GM18909 (cell line): ENCODE results near the gene H2BW2.
"Not testable (repeated sequence)": the region's sequence is repeated elsewhere in the genome, so short reads cannot be mapped to it uniquely, and the experiment has no call there.

Experiments used
- ATAC-seq: cut with Tn5 transposase; IDR thresholded peaks from one replicate; pipeline ENCODE4 v1.9.1; 2021; ENCODE audit warnings: mild to moderate bottlenecking; ENCODE audit not compliant: unreplicated experiment, poor library complexity

The H2BW2 gene

GRCh38 chrX:104039689-104040505 lies at the start of gene H2BW2:
Gene H2BW2 (plus strand): TSS chrX:104039956. CDS start chrX:104039995, 39 bp downstream.
- ATAC-seq: no peak

GRCh38 chrX:103999234-103999633 lies 40.5 kb upstream of the H2BW2 start:
- peak; percentile 84 for ATAC-seq

- ATAC-seq: no peak
These were observed 30.9 kb upstream of the H2BW2 start for GRCh38 chrX:104008831-104009230.

- no peak for ATAC-seq
These were observed 26.6 kb upstream of the H2BW2 start for GRCh38 chrX:104013158-104013557.

- ATAC-seq: no peak
These were observed 26.1 kb upstream of the H2BW2 start, which contains the start of gene H2BW1 for GRCh38 chrX:104013606-104014005. Gene H2BW1 (minus strand): TSS chrX:104013708. CDS start chrX:104013576, 132 bp downstream.

- ATAC-seq: not testable (repeated sequence)
These were observed 24.2 kb upstream of the H2BW2 start for GRCh38 chrX:104015576-104015975.

- ATAC-seq: no peak
These were observed 21.6 kb upstream of the H2BW2 start for GRCh38 chrX:104018126-104018525.

- ATAC-seq: no peak
These were observed 1.2 kb downstream of the H2BW2 start for GRCh38 chrX:104041003-104041402.

GRCh38 chrX:104045642-104046041 lies 5.9 kb downstream of the H2BW2 start:
- no peak for ATAC-seq

- no peak for ATAC-seq
These were observed 7.4 kb downstream of the H2BW2 start for GRCh38 chrX:104047171-104047570.

GRCh38 chrX:104054956-104055355 lies 15.2 kb downstream of the H2BW2 start:
- ATAC-seq: not testable (repeated sequence)

- not testable (repeated sequence) for ATAC-seq
These were observed 22.9 kb downstream of the H2BW2 start for GRCh38 chrX:104062636-104063035.

GRCh38 chrX:104075778-104076445 lies 36.2 kb downstream of the H2BW2 start, which contains the start of gene TMSB15C:
Gene TMSB15C (minus strand): TSS chrX:104076236.
- peak; percentile 96 for ATAC-seq

- ATAC-seq: not testable (repeated sequence)
These were observed 38.1 kb downstream of the H2BW2 start for GRCh38 chrX:104077854-104078253.

GRCh38 chrX:104084063-104084462 lies 44.3 kb downstream of the H2BW2 start:
- no peak for ATAC-seq

- ATAC-seq: no peak
These were observed 45.0 kb downstream of the H2BW2 start for GRCh38 chrX:104084534-104085277.

- no peak for ATAC-seq
These were observed 45.7 kb downstream of the H2BW2 start for GRCh38 chrX:104085477-104085876.

GRCh38 chrX:104085919-104086318 lies 46.2 kb downstream of the H2BW2 start:
- no peak for ATAC-seq
